ENCODE data around the gene SOX6. TPM values are rescaled to one million over a fixed set of nuclear protein-coding genes. Genes with fewer than 3 reads are reported as not detected.

The SOX6 gene
- total and polyA plus RNA-seq, 2 experiments from 2014 or later, result 0.03 to 0.66 TPM

DNA sequence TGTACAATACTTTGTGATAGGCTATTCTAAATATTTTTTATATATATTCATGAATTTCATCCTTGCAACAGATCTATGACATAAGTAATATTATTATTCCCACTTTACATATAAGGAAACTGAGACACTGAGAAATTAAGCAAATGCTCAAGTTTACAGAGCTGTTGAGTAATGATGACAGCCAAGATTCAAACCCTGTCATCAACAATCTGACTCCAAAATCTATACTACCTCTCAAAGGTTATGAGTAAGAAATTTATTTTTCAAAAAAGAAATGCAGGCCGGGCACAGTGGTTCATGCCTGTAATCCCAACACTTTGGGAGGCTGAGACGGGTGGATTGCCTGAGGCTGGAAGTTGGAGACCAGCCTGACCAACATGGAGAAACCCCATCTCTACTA is 22.6 kb upstream of the SOX6 start:
- H3K27me3 Mint-ChIP-seq (ENCODE audit: insufficient read depth, low read depth, poor library complexity), result peaks cover 2% of the 10 kb centered on the region
- no peak overlapping the region for H2AFZ ChIP-seq

More for the DNA sequence above, 22.6 kb upstream of the SOX6 start:
- Mint-ChIP-seq H3K4me3 (no peak overlapping the region), H3K4me1 (no peaks in the 10 kb centered on the region), H3K9me3 (no peaks in the 10 kb centered on the region), H3K36me3 (ENCODE audit: low read depth) (no peaks in the 10 kb centered on the region), H3K27ac (no peak overlapping the region)
- Histone ChIP-seq H3K9me2 (ENCODE audit: insufficient read depth) (no peaks in the 10 kb centered on the region), H3K4me1 (ENCODE audit: insufficient read depth) (no peaks in the 10 kb centered on the region), H3K79me2 (replicated peaks; ENCODE audit: insufficient read depth) (no peaks in the 10 kb centered on the region), H3K4me3 (no peak overlapping the region), H3K36me3 (ENCODE audit: insufficient read depth) (no peaks in the 10 kb centered on the region), H3K27me3 (ENCODE audit: insufficient read depth) (no peaks in the 10 kb centered on the region), H3F3A (replicated peaks; ENCODE audit: low read depth) (no peaks in the 10 kb centered on the region), H3K4me2 (no peak overlapping the region), H3K27ac (ENCODE audit: low read depth) (no peak overlapping the region), H4K20me1 (replicated peaks; ENCODE audit: insufficient read depth) (no peaks in the 10 kb centered on the region)
- TF ChIP-seq, protein P1, sequence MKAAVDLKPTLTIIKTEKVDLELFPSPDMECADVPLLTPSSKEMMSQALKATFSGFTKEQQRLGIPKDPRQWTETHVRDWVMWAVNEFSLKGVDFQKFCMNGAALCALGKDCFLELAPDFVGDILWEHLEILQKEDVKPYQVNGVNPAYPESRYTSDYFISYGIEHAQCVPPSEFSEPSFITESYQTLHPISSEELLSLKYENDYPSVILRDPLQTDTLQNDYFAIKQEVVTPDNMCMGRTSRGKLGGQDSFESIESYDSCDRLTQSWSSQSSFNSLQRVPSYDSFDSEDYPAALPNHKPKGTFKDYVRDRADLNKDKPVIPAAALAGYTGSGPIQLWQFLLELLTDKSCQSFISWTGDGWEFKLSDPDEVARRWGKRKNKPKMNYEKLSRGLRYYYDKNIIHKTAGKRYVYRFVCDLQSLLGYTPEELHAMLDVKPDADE (IDR thresholded peaks at IDR 0.05), result no peak
- TF ChIP-seq NANOG (IDR thresholded peaks at IDR 0.05; ENCODE audit: borderline replicate concordance), result no peak
- no peak for TF ChIP-seq ZNF331 (CRISPR knock-in tag; IDR thresholded peaks at IDR 0.05; ENCODE audit: low read depth)
- TF ChIP-seq CREB1 (CRISPR knock-in tag; IDR thresholded peaks at IDR 0.05; ENCODE audit: low read depth), result no peak
- TF ChIP-seq POLR2AphosphoS5 (IDR thresholded peaks at IDR 0.05; ENCODE audit: low read depth), result no peak
- TF ChIP-seq STAT1 (IDR thresholded peaks at IDR 0.05; ENCODE audit: unreplicated experiment), result no peak
- TF ChIP-seq CTCF (conservative IDR thresholded peaks at IDR 0.05; ENCODE audit: low read depth in 2 of 2), result no peak
- no peak for TF ChIP-seq JUNB (IDR thresholded peaks at IDR 0.05; ENCODE audit: unreplicated experiment)
- TF ChIP-seq, protein P2, sequence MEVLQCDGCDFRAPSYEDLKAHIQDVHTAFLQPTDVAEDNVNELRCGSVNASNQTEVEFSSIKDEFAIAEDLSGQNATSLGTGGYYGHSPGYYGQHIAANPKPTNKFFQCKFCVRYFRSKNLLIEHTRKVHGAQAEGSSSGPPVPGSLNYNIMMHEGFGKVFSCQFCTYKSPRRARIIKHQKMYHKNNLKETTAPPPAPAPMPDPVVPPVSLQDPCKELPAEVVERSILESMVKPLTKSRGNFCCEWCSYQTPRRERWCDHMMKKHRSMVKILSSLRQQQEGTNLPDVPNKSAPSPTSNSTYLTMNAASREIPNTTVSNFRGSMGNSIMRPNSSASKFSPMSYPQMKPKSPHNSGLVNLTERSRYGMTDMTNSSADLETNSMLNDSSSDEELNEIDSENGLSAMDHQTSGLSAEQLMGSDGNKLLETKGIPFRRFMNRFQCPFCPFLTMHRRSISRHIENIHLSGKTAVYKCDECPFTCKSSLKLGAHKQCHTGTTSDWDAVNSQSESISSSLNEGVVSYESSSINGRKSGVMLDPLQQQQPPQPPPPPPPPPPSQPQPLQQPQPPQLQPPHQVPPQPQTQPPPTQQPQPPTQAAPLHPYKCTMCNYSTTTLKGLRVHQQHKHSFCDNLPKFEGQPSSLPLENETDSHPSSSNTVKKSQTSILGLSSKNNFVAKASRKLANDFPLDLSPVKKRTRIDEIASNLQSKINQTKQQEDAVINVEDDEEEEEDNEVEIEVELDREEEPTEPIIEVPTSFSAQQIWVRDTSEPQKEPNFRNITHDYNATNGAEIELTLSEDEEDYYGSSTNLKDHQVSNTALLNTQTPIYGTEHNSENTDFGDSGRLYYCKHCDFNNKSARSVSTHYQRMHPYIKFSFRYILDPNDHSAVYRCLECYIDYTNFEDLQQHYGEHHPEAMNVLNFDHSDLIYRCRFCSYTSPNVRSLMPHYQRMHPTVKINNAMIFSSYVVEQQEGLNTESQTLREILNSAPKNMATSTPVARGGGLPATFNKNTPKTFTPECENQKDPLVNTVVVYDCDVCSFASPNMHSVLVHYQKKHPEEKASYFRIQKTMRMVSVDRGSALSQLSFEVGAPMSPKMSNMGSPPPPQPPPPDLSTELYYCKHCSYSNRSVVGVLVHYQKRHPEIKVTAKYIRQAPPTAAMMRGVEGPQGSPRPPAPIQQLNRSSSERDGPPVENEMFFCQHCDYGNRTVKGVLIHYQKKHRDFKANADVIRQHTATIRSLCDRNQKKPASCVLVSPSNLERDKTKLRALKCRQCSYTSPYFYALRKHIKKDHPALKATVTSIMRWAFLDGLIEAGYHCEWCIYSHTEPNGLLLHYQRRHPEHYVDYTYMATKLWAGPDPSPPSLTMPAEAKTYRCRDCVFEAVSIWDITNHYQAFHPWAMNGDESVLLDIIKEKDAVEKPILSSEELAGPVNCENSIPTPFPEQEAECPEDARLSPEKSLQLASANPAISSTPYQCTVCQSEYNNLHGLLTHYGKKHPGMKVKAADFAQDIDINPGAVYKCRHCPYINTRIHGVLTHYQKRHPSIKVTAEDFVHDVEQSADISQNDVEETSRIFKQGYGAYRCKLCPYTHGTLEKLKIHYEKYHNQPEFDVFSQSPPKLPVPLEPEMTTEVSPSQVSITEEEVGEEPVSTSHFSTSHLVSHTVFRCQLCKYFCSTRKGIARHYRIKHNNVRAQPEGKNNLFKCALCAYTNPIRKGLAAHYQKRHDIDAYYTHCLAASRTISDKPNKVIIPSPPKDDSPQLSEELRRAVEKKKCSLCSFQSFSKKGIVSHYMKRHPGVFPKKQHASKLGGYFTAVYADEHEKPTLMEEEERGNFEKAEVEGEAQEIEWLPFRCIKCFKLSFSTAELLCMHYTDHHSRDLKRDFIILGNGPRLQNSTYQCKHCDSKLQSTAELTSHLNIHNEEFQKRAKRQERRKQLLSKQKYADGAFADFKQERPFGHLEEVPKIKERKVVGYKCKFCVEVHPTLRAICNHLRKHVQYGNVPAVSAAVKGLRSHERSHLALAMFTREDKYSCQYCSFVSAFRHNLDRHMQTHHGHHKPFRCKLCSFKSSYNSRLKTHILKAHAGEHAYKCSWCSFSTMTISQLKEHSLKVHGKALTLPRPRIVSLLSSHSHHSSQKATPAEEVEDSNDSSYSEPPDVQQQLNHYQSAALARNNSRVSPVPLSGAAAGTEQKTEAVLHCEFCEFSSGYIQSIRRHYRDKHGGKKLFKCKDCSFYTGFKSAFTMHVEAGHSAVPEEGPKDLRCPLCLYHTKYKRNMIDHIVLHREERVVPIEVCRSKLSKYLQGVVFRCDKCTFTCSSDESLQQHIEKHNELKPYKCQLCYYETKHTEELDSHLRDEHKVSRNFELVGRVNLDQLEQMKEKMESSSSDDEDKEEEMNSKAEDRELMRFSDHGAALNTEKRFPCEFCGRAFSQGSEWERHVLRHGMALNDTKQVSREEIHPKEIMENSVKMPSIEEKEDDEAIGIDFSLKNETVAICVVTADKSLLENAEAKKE (CRISPR knock-in tag; IDR thresholded peaks at IDR 0.05), result no peak
- no peak for TF ChIP-seq EZH2 (IDR thresholded peaks at IDR 0.05; ENCODE audit: low read depth, unreplicated experiment)
- no peak for TF ChIP-seq EZH2phosphoT487 (IDR thresholded peaks at IDR 0.05; ENCODE audit: unreplicated experiment)
- TF ChIP-seq ZNF114 (CRISPR knock-in tag; IDR thresholded peaks at IDR 0.05), result no peak
- TF ChIP-seq, protein P3, sequence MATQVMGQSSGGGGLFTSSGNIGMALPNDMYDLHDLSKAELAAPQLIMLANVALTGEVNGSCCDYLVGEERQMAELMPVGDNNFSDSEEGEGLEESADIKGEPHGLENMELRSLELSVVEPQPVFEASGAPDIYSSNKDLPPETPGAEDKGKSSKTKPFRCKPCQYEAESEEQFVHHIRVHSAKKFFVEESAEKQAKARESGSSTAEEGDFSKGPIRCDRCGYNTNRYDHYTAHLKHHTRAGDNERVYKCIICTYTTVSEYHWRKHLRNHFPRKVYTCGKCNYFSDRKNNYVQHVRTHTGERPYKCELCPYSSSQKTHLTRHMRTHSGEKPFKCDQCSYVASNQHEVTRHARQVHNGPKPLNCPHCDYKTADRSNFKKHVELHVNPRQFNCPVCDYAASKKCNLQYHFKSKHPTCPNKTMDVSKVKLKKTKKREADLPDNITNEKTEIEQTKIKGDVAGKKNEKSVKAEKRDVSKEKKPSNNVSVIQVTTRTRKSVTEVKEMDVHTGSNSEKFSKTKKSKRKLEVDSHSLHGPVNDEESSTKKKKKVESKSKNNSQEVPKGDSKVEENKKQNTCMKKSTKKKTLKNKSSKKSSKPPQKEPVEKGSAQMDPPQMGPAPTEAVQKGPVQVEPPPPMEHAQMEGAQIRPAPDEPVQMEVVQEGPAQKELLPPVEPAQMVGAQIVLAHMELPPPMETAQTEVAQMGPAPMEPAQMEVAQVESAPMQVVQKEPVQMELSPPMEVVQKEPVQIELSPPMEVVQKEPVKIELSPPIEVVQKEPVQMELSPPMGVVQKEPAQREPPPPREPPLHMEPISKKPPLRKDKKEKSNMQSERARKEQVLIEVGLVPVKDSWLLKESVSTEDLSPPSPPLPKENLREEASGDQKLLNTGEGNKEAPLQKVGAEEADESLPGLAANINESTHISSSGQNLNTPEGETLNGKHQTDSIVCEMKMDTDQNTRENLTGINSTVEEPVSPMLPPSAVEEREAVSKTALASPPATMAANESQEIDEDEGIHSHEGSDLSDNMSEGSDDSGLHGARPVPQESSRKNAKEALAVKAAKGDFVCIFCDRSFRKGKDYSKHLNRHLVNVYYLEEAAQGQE (IDR thresholded peaks at IDR 0.05; ENCODE audit: unreplicated experiment), result no peak
- DNase-seq (ENCODE audit: low spot score) (no peak), ATAC-seq (no peak)

Measured in GM23338 (cell line).